ENCODE results near the gene ATP6V0A1. TPM values are rescaled to one million over a fixed set of nuclear protein-coding genes. Genes with fewer than 3 reads are reported as not detected.
"Not testable (repeated sequence)": the region's sequence is repeated elsewhere in the genome, so short reads cannot be mapped to it uniquely, and the experiment has no call there.

Gene ATP6V0A1
- total RNA-seq, 2 donors from 2014 or later = 45.2 to 53.1 TPM

GRCh38 chr17:42438600-42439567 is 19.8 kb upstream of the ATP6V0A1 start:
- WGBS, 2 experiments (ENCODE audit: insufficient coverage in 1 of 2, insufficient read length in 1 of 2) = 82 to 83% methylated on average over 1 to 5 of the region's 9 CpGs
- no peaks in the 10 kb centered on the region for H3K36me3 Mint-ChIP-seq (ENCODE audit: low read depth)
- no peaks in the 10 kb centered on the region for H3K27me3 Mint-ChIP-seq (ENCODE audit: insufficient read depth)

GRCh38 chr17:42441371-42442195 is 17.1 kb upstream of the ATP6V0A1 start:
- Histone ChIP-seq H3K36me3 (ENCODE audit: control insufficient read depth, insufficient read depth, low read length) (no peaks in the 10 kb centered on the region), H3K4me3 (ENCODE audit: low read length) (no peak overlapping the region), H3K4me1 (ENCODE audit: control insufficient read depth, insufficient read depth, low read length) (no peaks in the 10 kb centered on the region), H3K9ac (ENCODE audit: extremely low read depth, low read length, poor library complexity, severe bottlenecking) (no peak overlapping the region), H3K9me3 (ENCODE audit: control insufficient read depth, low read length) (no peaks in the 10 kb centered on the region), H3K27ac (ENCODE audit: low read depth, low read length) (no peak overlapping the region), H3K27me3 (ENCODE audit: control insufficient read depth, insufficient read depth, low read length, poor library complexity, severe bottlenecking) (no peaks in the 10 kb centered on the region)
- no peak overlapping the region for H3K4me3 Mint-ChIP-seq
- H3K36me3 Mint-ChIP-seq (ENCODE audit: low read depth) = no peaks in the 10 kb centered on the region
- TF ChIP-seq CTCF (conservative IDR thresholded peaks at IDR 0.05) = no peak
- H3K4me1 Mint-ChIP-seq = peaks cover 2% of the 10 kb centered on the region
- H3K27ac Mint-ChIP-seq = no peak overlapping the region
- DNase-seq = no peak
- peaks cover 5% of the 10 kb centered on the region for H3K9me3 Mint-ChIP-seq
- 71 to 78% methylated on average over 4 to 7 of the region's 7 CpGs for WGBS, 2 experiments (ENCODE audit: insufficient coverage in 1 of 2, insufficient read length in 1 of 2)
- no peaks in the 10 kb centered on the region for H3K27me3 Mint-ChIP-seq (ENCODE audit: insufficient read depth)

More at GRCh38 chr17:42438600-42439567, 19.8 kb upstream of the ATP6V0A1 start:
- Mint-ChIP-seq H3K4me1 (peaks cover 2% of the 10 kb centered on the region), H3K4me3 (no peak overlapping the region), H3K27ac (no peak overlapping the region), H3K9me3 (no peaks in the 10 kb centered on the region)
- H3K36me3 ChIP-seq (ENCODE audit: control insufficient read depth, insufficient read depth, low read length) = no peaks in the 10 kb centered on the region
- no peaks in the 10 kb centered on the region for H3K9me3 ChIP-seq (ENCODE audit: control insufficient read depth, low read length)
- no peak overlapping the region for H3K27ac ChIP-seq (ENCODE audit: low read depth, low read length)
- peak; percentile 75 for TF ChIP-seq CTCF (conservative IDR thresholded peaks at IDR 0.05)
- DNase-seq = peak; percentile 82
- no peak overlapping the region for H3K9ac ChIP-seq (ENCODE audit: extremely low read depth, low read length, poor library complexity, severe bottlenecking)
- no peaks in the 10 kb centered on the region for H3K4me1 ChIP-seq (ENCODE audit: control insufficient read depth, insufficient read depth, low read length)
- H3K4me3 ChIP-seq (ENCODE audit: low read length) = no peak overlapping the region
- H3K27me3 ChIP-seq (ENCODE audit: control insufficient read depth, insufficient read depth, low read length, poor library complexity, severe bottlenecking) = no peaks in the 10 kb centered on the region

- 43 to 71% methylated on average over 1 to 5 of the region's 5 CpGs for WGBS, 2 experiments (ENCODE audit: insufficient coverage in 1 of 2, insufficient read length in 1 of 2)
- Mint-ChIP-seq H3K9me3 (peaks cover 8% of the 10 kb centered on the region), H3K36me3 (ENCODE audit: low read depth) (no peaks in the 10 kb centered on the region), H3K27ac (no peak overlapping the region), H3K4me1 (peaks cover 2% of the 10 kb centered on the region), H3K4me3 (no peak overlapping the region), H3K27me3 (ENCODE audit: insufficient read depth) (no peaks in the 10 kb centered on the region)
- H3K36me3 ChIP-seq (ENCODE audit: control insufficient read depth, insufficient read depth, low read length) = no peaks in the 10 kb centered on the region
- H3K27ac ChIP-seq (ENCODE audit: low read depth, low read length) = no peak overlapping the region
- H3K9me3 ChIP-seq (ENCODE audit: control insufficient read depth, low read length) = no peaks in the 10 kb centered on the region
- TF ChIP-seq CTCF (conservative IDR thresholded peaks at IDR 0.05) = no peak
- no peaks in the 10 kb centered on the region for H3K27me3 ChIP-seq (ENCODE audit: control insufficient read depth, insufficient read depth, low read length, poor library complexity, severe bottlenecking)
- H3K4me3 ChIP-seq (ENCODE audit: low read length) = no peak overlapping the region
- H3K9ac ChIP-seq (ENCODE audit: extremely low read depth, low read length, poor library complexity, severe bottlenecking) = no peak overlapping the region
- H3K4me1 ChIP-seq (ENCODE audit: control insufficient read depth, insufficient read depth, low read length) = no peaks in the 10 kb centered on the region
- DNase-seq = peak; percentile 54
These were observed 16.5 kb upstream of the ATP6V0A1 start for GRCh38 chr17:42442196-42442565.

- H3K9me3 ChIP-seq (ENCODE audit: control insufficient read depth, low read length); H3K27ac ChIP-seq (ENCODE audit: low read depth, low read length); H3K4me3 Mint-ChIP-seq; H3K4me1 ChIP-seq (ENCODE audit: control insufficient read depth, insufficient read depth, low read length); H3K4me3 ChIP-seq (ENCODE audit: low read length); H3K4me1 Mint-ChIP-seq; DNase-seq; H3K36me3 ChIP-seq (ENCODE audit: control insufficient read depth, insufficient read depth, low read length); H3K9ac ChIP-seq (ENCODE audit: extremely low read depth, low read length, poor library complexity, severe bottlenecking); H3K27me3 ChIP-seq (ENCODE audit: control insufficient read depth, insufficient read depth, low read length, poor library complexity, severe bottlenecking); H3K27me3 Mint-ChIP-seq (ENCODE audit: insufficient read depth); H3K27ac Mint-ChIP-seq; H3K36me3 Mint-ChIP-seq (ENCODE audit: low read depth): not testable (repeated sequence)
- H3K9me3 Mint-ChIP-seq = peaks cover 26% of the 10 kb centered on the region
- WGBS, 2 experiments (ENCODE audit: insufficient coverage in 1 of 2, insufficient read length in 1 of 2) = 97% methylated on average over 25 of the region's 27 CpGs; no CpG with 5 or more reads in 1 of the 2 experiments
These were observed 9.5 kb upstream of the ATP6V0A1 start for GRCh38 chr17:42449176-42449575.
